Smooth muscle cell of the brain vasculature (primary cell): ENCODE measurements around the gene SLC7A8.
"Not testable (repeated sequence)": the region's sequence is repeated elsewhere in the genome, so short reads cannot be mapped to it uniquely, and the experiment has no call there.

ENCODE experiments used
- DNase-seq: peaks from one replicate; pipeline ENCODE4 v3.0.0-alpha.2; 2012; ENCODE audit warnings: low read depth, low spot score

SLC7A8 gene

GRCh38 chr14:23114120-23114458 lies 69.4 kb downstream of the SLC7A8 start:
- DNase-seq, result no peak

- peak; percentile 79 for DNase-seq
These were observed 69.9 kb downstream of the SLC7A8 start for GRCh38 chr14:23113431-23114119.

GRCh38 chr14:23112359-23113178 lies 70.9 kb downstream of the SLC7A8 start:
- DNase-seq, result no peak

- DNase-seq, result no peak
These were observed 72.7 kb downstream of the SLC7A8 start for GRCh38 chr14:23110579-23111365.

- no peak for DNase-seq
These were observed 73.7 kb downstream of the SLC7A8 start for GRCh38 chr14:23109769-23110168.

- DNase-seq, result not testable (repeated sequence)
These were observed 75.3 kb downstream of the SLC7A8 start for GRCh38 chr14:23108169-23108568.

GRCh38 chr14:23107620-23108019 lies 75.8 kb downstream of the SLC7A8 start:
- DNase-seq, result not testable (repeated sequence)

- no peak for DNase-seq
These were observed 76.8 kb downstream of the SLC7A8 start for GRCh38 chr14:23106747-23107045.

- no peak for DNase-seq
These were observed 78.1 kb downstream of the SLC7A8 start for GRCh38 chr14:23105348-23105824.

GRCh38 chr14:23104591-23105347 lies 78.7 kb downstream of the SLC7A8 start, which contains the start of gene CIROP:
Gene CIROP (minus strand): TSS chr14:23104989. CDS start chr14:23104920, 69 bp downstream.
- DNase-seq, result no peak

- no peak for DNase-seq
These were observed 79.3 kb downstream of the SLC7A8 start for GRCh38 chr14:23104070-23104590.

- no peak for DNase-seq
These were observed 79.9 kb downstream of the SLC7A8 start for GRCh38 chr14:23103581-23103980.

- DNase-seq, result no peak
These were observed 80.7 kb downstream of the SLC7A8 start for GRCh38 chr14:23102801-23103200.

GRCh38 chr14:23101986-23102625 lies 81.4 kb downstream of the SLC7A8 start:
- no peak for DNase-seq

GRCh38 chr14:23101213-23101970 lies 82.1 kb downstream of the SLC7A8 start:
- no peak for DNase-seq

GRCh38 chr14:23099212-23099861 lies 84.1 kb downstream of the SLC7A8 start:
- no peak for DNase-seq

GRCh38 chr14:23097786-23098185 lies 85.7 kb downstream of the SLC7A8 start:
- no peak for DNase-seq

- DNase-seq, result peak; percentile 99
These were observed 88.0 kb downstream of the SLC7A8 start, which contains the start of gene C14orf119 for GRCh38 chr14:23095196-23096108. Gene C14orf119 (plus strand): TSS chr14:23095505. CDS start chr14:23097659, 2,154 bp downstream.
